HG02610 (cell line): Measurements from ENCODE around the gene CCSER1.
"Not testable (repeated sequence)": the region's sequence is repeated elsewhere in the genome, so short reads cannot be mapped to it uniquely, and the experiment has no call there.

Experiments
- ATAC-seq: cut with Tn5 transposase; IDR thresholded peaks from one replicate; pipeline ENCODE4 v1.9.1; 2021; ENCODE audit warnings: mild to moderate bottlenecking, moderate library complexity; ENCODE audit not compliant: unreplicated experiment

The CCSER1 gene

GRCh38 chr4:90281541-90282355 is 154.6 kb downstream of the CCSER1 start:
- ATAC-seq, result no peak

- ATAC-seq, result no peak
Observed at GRCh38 chr4:90290345-90290744, 163.2 kb downstream of the CCSER1 start.

GRCh38 chr4:90292438-90292837 is 165.2 kb downstream of the CCSER1 start:
- no peak for ATAC-seq

- no peak for ATAC-seq
Observed at GRCh38 chr4:90293320-90293719, 166.1 kb downstream of the CCSER1 start.

- no peak for ATAC-seq
Observed at GRCh38 chr4:90299373-90299772, 172.2 kb downstream of the CCSER1 start.

- ATAC-seq, result peak; percentile 59
Observed at GRCh38 chr4:90306810-90307209, 179.6 kb downstream of the CCSER1 start.

GRCh38 chr4:90317140-90317539 is 189.9 kb downstream of the CCSER1 start:
- ATAC-seq, result not testable (repeated sequence)

GRCh38 chr4:90317785-90318184 is 190.6 kb downstream of the CCSER1 start:
- no peak for ATAC-seq

GRCh38 chr4:90318193-90318592 is 191.0 kb downstream of the CCSER1 start:
- ATAC-seq, result no peak

GRCh38 chr4:90328558-90328957 is 201.4 kb downstream of the CCSER1 start:
- ATAC-seq, result no peak

GRCh38 chr4:90330546-90330945 is 203.4 kb downstream of the CCSER1 start:
- ATAC-seq, result no peak

- no peak for ATAC-seq
Observed at GRCh38 chr4:90345549-90346215, 218.5 kb downstream of the CCSER1 start.

GRCh38 chr4:90349636-90350035 is 222.4 kb downstream of the CCSER1 start:
- no peak for ATAC-seq

- ATAC-seq, result peak; percentile 60
Observed at GRCh38 chr4:90357117-90357710, 230.0 kb downstream of the CCSER1 start.

GRCh38 chr4:90375081-90375480 is 247.9 kb downstream of the CCSER1 start:
- no peak for ATAC-seq

- ATAC-seq, result no peak
Observed at GRCh38 chr4:90393215-90393614, 266.0 kb downstream of the CCSER1 start.

- ATAC-seq, result no peak
Observed at GRCh38 chr4:90403781-90404180, 276.6 kb downstream of the CCSER1 start.

GRCh38 chr4:90407897-90408296 is 280.7 kb downstream of the CCSER1 start:
- not testable (repeated sequence) for ATAC-seq

- not testable (repeated sequence) for ATAC-seq
Observed at GRCh38 chr4:90412786-90413185, 285.6 kb downstream of the CCSER1 start.

- ATAC-seq, result no peak
Observed at GRCh38 chr4:90415116-90415515, 287.9 kb downstream of the CCSER1 start.

- ATAC-seq, result peak; percentile 93
Observed at GRCh38 chr4:90419124-90419711, 292.0 kb downstream of the CCSER1 start.
